GM21390 (cell line): Measurements from ENCODE around the gene PPP2R1A.
A peak's percentile ranks its signal among the peaks of the same experiment; 100 is the strongest.
"Not testable (repeated sequence)": the region's sequence is repeated elsewhere in the genome, so short reads cannot be mapped to it uniquely, and the experiment has no call there.

ENCODE experiments used
- ATAC-seq: cut with Tn5 transposase; IDR thresholded peaks from one replicate; pipeline ENCODE4 v1.9.1; 2021; ENCODE audit not compliant: unreplicated experiment

Gene PPP2R1A

GRCh38 chr19:52237771-52238400, 48.0 kb downstream of the PPP2R1A start:
- ATAC-seq: no peak

GRCh38 chr19:52244021-52244420, 54.2 kb downstream of the PPP2R1A start:
- ATAC-seq: no peak

- no peak for ATAC-seq
Measured at GRCh38 chr19:52248241-52248640, 58.4 kb downstream of the PPP2R1A start.

- no peak for ATAC-seq
Measured at GRCh38 chr19:52258426-52258825, 68.6 kb downstream of the PPP2R1A start.

- ATAC-seq: not testable (repeated sequence)
Measured at GRCh38 chr19:52265556-52265955, 75.7 kb downstream of the PPP2R1A start.

- ATAC-seq: peak; percentile 92
Measured at GRCh38 chr19:52269338-52270261, 79.7 kb downstream of the PPP2R1A start, which contains the start of gene ZNF766. TSS of gene ZNF766 (plus strand) at chr19:52269587. CDS start at chr19:52269614, 27 bp downstream.

GRCh38 chr19:52270266-52270885, 80.5 kb downstream of the PPP2R1A start:
- ATAC-seq: no peak

GRCh38 chr19:52273301-52273700, 83.4 kb downstream of the PPP2R1A start:
- ATAC-seq: no peak

GRCh38 chr19:52274191-52274590, 84.3 kb downstream of the PPP2R1A start:
- ATAC-seq: no peak

- ATAC-seq: no peak
Measured at GRCh38 chr19:52275988-52276387, 86.1 kb downstream of the PPP2R1A start.

- ATAC-seq: no peak
Measured at GRCh38 chr19:52277471-52277870, 87.6 kb downstream of the PPP2R1A start.
